Activated effector memory CD4-positive, alpha-beta T cell treated with anti-CD3 and anti-CD28 coated beads, Interleukin-2, amount 50 U/mL, for 16 hours (primary cell): ENCODE results near the gene SLC5A10.
"Not testable (repeated sequence)": the region's sequence is repeated elsewhere in the genome, so short reads cannot be mapped to it uniquely, and the experiment has no call there.

Source experiments
- DNase-seq: peaks from one replicate; pipeline ENCODE4 v3.0.0-alpha.2; 2020

Gene SLC5A10

GRCh38 chr17:19005137-19005773, 53.3 kb downstream of the SLC5A10 start:
- DNase-seq = no peak

DNA sequence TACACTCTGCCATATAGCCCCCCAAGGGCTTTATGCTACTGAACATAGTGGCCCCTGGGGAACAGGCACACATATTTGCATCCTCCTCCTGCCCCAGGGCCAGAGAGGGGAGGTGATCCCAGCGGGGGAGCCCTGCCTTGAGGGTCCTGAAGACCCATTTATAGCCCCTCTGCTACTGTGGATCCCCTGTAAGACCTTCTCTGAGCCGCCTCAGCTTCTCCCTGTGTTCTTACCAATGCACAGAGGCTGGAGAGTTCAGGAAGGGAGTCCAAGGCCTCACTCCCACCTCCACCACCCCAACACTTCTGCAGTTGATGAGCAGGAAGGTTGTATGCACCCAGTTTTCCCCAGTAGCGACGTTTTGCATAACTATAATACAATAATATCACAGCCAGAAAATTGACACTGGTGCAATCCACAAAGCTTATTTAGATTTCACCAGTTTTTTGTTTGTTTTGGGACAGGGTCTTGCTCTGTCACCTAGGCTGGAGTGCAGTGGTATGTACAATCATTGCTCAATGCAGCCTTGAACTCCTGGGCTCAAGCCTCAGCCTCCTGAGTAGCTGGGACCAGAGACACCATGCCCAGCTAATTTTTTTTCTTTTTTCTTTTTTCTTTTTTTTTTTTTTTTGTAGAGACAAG, 53.9 kb downstream of the SLC5A10 start:
- no peak for DNase-seq

- DNase-seq = no peak
Observed at GRCh38 chr17:19006698-19007097, 54.7 kb downstream of the SLC5A10 start.

DNA sequence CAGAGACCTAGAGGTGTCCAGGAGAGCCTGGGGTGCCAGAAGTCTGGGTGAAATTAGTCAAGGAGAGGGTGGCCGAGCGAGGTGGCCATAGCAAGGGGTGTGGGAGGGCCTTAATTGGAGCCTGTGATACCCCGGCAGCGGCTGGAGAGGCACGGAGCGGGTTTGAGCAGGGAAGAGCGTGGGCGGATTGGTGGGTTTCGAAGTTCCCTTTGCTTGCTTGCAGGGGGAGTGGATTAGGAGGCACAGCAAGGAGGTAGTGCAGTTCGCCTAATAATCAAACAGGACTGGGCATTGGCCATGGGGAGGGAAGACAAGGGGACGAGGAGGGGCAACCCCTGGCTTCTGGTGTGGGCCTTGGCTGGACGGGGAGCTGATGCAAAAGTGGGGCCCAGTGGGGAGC, 58.0 kb downstream of the SLC5A10 start:
- no peak for DNase-seq

DNA sequence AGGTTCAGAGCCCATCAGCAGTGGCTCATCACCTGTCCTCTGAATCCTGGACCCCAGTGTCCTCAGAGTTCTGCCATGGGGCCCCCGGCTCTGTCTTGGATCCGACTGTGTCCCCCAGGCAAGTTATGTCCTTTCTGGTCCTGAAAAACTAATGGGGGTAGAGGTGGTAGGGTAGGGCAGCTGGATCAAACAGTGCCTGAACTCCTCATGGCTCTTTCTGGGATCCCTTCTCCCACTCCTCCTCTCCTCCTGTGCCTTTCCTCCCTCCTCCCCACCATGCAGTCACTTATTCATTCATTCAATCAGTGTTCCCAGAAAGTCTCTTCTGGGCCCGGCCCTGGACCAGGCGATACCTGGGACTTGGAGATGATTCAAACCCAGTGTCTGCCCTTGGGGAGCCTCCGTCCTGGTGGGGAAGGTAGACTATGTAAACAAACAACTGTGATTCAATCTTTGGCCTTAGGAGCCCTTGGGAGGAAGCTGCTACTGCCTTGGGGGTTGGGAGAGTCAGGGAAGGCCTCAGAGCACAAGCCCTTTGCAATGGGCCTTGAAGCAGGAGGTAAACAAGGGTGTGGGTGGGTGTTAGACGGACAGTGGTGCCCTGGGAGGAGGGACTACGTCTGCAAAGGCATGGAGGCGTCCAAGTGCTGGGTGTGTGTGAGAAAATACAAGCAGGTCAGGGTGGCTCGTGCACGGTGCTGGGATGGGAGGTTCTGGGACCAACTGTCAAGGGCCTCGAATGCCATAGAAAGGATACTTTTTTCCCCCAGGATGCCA, 59.0 kb downstream of the SLC5A10 start:
- DNase-seq = no peak

- no peak for DNase-seq
Observed at GRCh38 chr17:19011581-19011980, 59.6 kb downstream of the SLC5A10 start.

DNA sequence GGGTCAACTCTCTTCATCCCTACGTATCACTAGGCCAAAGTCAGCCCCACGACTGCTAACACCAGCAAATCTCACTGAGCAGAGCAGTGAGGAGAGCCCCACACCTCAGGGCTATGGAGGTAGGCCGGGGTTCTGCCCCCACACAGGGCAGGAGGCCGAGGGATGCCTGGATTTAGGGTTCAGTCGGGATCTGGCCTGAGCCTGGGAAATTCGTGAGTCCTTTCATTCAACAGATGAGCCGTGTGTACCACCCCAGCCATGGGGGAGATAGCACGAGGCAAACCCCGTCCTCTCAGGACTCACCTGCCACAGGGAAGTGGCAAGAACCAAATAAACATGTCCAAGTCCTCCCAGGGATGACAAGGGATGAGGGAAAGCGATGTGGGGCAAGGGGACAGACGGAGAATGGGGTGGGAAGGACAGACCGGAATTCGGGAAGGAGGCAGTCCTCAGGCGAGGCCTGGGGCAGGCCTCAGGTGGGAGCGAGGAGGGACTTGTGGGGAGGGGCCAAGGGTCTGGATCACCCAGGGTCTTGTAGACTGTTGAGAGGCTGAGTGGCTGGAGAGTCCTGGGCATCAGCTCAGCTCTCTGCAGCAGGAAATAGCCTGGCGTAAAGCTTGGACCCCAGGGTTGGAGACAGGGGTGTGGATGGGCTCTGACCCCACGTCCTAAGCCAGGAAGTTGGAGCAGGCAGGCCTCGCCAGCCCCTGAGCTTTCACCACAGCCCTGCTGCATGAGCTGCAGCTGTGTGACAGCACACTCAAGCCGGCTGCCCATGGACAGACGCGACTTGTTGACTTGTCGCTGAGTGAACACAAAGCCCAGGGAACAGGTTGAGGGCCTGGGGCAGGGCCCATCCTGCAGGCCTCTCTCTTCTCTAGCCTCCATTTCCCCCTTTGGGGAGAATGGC, 60.5 kb downstream of the SLC5A10 start:
- no peak for DNase-seq

DNA sequence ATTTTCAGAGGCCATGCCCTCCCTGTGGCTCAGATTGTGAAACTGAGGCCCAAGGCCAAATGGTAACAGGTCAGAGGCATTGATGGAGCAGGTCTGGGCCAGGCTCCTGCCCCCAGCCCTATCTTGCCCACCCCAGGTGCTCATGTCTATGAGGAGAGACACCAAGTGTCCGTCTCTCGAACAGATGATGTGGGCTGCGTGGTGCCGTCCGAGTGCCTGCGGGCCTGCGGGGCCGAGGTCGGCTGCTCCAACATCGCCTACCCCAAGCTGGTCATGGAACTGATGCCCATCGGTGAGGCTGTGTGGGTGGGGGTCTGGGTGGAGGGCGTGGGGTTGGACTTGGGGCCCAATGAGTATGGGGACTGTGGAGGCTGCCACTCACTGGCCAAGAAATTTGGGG, 61.3 kb downstream of the SLC5A10 start:
- no peak for DNase-seq

DNA sequence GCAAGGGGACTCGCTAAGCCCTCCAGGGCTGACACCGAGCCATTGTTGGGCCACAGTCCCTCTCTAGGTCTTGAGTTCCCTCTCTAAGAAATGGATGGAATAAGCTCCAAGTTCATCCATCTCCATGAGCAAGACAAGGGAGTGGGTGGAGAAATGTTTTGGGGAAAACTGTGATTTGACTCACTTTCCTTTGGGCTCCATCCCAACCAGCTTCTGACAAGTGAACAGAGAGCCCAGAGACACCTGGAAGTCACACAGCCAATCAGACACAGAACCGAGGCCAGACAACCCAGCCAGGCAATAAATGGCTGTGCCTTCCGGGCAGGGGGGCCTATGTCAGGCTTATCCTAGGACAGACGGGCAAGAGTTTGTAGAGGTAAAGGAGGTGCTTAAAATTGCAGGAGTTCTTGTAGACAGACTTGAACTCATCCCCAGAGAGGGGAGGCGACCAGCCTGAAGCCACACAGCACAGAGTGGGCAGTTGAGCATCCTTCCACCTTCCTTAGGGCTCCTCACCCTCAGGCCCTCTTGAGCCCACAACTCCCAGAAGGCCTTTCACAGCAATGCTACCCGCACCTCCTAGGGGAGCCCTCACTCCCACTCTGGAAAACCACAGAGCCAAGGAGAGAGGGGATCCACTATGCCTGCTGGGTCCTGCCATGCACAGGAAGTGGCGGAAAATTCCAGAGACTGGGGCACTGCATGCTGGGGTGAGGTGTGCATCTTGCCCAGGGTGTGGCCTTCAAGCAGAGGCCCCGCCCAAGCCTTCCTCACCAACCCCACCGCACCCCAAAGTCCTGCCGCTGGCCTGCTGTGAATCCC, 62.1 kb downstream of the SLC5A10 start:
- DNase-seq = no peak

DNA sequence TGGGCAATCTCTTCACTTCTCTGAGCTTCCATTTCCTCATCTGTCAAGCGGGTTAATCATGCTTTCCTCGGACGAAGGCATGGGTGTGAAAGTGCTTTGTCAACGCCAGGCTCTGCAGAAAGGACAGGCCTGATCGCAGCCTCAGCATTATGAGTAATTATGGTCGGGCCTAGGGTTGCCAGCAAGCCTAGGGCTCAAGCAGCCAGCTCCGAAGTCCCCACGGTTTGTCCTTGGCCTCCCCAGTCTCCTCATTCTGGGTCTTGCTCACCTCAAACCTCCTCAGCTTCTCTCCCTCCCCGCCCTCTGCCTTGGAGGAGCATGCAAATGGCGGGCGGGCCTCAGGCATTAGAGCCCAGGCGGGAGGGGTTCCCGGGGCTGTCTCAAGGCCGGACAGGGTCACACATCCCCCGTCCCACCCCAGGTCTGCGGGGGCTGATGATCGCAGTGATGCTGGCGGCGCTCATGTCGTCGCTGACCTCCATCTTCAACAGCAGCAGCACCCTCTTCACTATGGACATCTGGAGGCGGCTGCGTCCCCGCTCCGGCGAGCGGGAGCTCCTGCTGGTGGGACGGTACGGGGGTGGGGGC, 62.8 kb downstream of the SLC5A10 start:
- DNase-seq = no peak

GRCh38 chr17:19015428-19015827, 63.5 kb downstream of the SLC5A10 start:
- no peak for DNase-seq

- DNase-seq = no peak
Observed at GRCh38 chr17:19016297-19016696, 64.3 kb downstream of the SLC5A10 start.

GRCh38 chr17:19016881-19017280, 64.9 kb downstream of the SLC5A10 start:
- DNase-seq = no peak

GRCh38 chr17:19017401-19017800, 65.4 kb downstream of the SLC5A10 start:
- DNase-seq = no peak

DNA sequence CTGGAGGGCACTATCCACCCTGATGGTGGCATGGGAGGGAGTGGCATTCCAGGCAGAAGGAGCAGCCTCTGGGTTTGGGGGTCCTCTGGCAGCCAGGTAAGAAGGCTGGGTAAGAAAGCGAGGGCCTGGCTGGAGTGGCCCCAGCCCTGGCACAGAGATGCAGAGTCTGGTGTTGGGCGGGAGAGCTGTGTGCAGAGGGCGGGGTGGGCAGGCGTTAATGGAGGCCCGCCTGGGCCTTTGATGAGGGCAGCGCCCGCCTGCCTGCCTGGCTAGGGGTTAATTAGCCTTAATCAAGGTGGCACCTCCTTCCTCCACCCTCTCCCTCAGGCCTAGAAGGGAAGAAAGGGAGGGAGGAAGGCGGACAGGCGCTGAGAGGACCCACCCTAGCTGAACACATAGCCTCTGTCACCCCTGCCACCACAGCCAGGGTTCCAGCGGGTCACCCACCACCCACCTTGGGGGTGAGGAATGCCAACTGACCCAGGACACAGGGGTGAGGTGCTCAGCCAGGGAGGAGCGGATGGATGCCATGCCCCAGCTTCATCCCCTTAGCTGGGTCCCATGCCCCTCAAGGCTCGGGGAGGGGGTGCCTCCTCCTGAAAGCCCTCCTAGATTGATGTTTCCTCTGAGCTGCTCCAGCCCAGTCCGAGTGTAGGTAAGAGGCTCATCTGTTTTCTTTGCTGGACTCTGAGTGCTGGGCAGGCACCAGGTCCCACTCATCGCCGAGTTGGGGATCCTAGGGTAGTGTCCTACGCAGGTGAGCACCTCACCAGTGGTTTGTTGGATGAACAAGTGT, 66.0 kb downstream of the SLC5A10 start:
- DNase-seq = no peak

GRCh38 chr17:19018600-19018950, 66.6 kb downstream of the SLC5A10 start:
- DNase-seq = no peak

DNA sequence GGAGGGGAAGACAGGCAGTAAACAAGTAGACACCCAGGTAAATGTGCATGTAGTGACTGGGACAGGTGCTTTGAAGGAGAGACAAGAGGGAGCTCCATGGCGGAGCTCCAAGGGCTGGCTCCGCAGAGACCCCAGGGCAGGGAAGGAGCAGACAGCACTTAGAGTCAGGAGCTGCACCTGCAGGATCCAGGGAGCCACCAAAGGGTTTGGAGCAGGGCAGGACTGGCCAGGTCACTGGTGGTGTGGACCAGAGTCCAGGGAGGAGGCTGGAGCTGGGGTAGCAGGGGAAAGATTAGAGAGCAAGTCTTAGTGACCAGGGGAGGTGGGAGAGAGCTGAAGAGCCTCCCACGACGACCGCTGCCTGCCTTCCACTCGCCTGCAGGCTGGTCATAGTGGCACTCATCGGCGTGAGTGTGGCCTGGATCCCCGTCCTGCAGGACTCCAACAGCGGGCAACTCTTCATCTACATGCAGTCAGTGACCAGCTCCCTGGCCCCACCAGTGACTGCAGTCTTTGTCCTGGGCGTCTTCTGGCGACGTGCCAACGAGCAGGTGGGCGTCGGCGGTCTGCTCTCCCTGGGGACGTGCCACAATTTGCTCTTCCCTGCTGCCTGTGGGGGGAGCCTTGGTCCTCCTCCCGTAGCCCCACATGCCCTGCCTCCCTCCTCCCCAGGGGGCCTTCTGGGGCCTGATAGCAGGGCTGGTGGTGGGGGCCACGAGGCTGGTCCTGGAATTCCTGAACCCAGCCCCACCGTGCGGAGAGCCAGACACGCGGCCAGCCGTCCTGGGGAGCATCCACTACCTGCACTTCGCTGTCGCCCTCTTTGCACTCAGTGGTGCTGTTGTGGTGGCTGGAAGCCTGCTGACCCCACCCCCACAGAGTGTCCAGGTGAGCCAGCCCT, 67.3 kb downstream of the SLC5A10 start:
- no peak for DNase-seq

DNA sequence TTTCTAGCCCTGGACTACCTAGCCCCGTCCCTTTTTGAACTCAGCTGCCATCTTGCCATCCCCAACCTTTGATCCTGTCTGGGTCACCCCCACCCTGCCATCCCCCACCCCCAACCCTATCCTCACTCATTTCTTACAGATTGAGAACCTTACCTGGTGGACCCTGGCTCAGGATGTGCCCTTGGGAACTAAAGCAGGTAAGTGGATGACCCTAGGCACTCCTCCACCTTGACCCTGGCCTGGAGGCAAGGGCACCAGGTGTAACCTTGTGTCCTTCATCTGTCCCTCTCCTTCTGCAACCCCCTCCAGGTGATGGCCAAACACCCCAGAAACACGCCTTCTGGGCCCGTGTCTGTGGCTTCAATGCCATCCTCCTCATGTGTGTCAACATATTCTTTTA, 68.1 kb downstream of the SLC5A10 start:
- no peak for DNase-seq

DNA sequence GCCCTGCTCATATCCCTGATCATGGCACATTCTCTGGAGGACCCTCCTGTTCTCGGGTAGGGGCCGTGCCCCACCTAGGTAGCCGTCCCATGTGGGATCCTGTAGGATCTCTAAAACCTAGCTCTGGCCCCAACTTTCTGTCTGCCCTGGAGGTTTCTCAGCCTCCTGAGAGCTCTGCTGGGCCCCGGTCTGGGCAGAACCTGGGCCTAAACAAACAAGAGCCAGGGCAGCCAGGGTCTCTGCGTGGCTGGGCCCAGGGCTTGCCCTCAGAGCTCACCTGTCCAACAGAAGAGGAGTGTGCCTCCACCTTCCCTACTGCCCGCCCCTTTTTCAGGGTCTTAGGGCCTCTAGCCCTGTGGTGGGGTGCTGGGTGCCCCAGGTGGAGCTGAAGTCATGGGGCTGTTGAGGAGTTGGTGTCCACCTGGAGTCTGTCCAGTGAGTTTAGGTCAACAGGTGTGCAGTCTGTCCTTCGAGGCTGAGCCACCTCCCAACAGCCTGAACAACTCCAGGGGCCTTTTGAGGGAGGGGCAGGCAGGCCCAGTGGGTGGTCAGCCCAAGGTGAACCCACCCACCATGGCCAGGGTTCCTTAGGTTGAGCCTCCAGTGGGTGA, 69.2 kb downstream of the SLC5A10 start:
- DNase-seq = not testable (repeated sequence)
